ENCODE data around the gene NUDT9. TPM values are rescaled to one million over a fixed set of nuclear protein-coding genes. Genes with fewer than 3 reads are reported as not detected.
"Not testable (repeated sequence)": the region's sequence is repeated elsewhere in the genome, so short reads cannot be mapped to it uniquely, and the experiment has no call there.

NUDT9 gene
- total RNA-seq, 6 donors from 2014 or later, result 11.5 to 44.8 (median 31.0) TPM

GRCh38 chr4:87489678-87490077, 67.3 kb downstream of the NUDT9 start:
- Histone ChIP-seq H3K27ac (peak overlapping the region in 1 of 4 donors; percentile 8), H3K9me3 (no peaks in the 10 kb centered on the region), H3K4me3 (no peak overlapping the region), H3K36me3 (peaks cover 2 to 61% (median 6%) of the 10 kb centered on the region in 4 donors), H3K27me3 (no peaks in the 10 kb centered on the region), H3K4me1 (peaks cover 5 to 24% (median 16%) of the 10 kb centered on the region in 4 donors)
- ATAC-seq (ENCODE audit: low FRiP score in 2 of 2), result peak in 1 of 2 donors; percentile 41
- no peak for TF ChIP-seq POLR2A (IDR thresholded peaks at IDR 0.05)
- no peak for DNase-seq
- 63 to 67% methylated on average over 2 of the region's 2 CpGs for WGBS, 2 donors

- WGBS, 2 donors, result 65 to 70% methylated on average over 1 of the region's 1 CpG
- no peak for TF ChIP-seq POLR2AphosphoS5 (IDR thresholded peaks at IDR 0.05)
- TF ChIP-seq EP300 (IDR thresholded peaks at IDR 0.05), result no peak
- no peak for TF ChIP-seq POLR2A (IDR thresholded peaks at IDR 0.05)
- no peak for TF ChIP-seq CTCF (IDR thresholded peaks at IDR 0.05)
- Histone ChIP-seq H3K27ac (peak overlapping the region in 1 of 4 donors; percentile 10), H3K27me3 (no peaks in the 10 kb centered on the region), H3K9me3 (no peaks in the 10 kb centered on the region), H3K36me3 (peaks cover 2 to 73% (median 6%) of the 10 kb centered on the region in 4 donors), H3K4me3 (no peak overlapping the region), H3K4me1 (peaks cover 5 to 24% (median 16%) of the 10 kb centered on the region in 4 donors)
- DNase-seq (no peak), ATAC-seq (ENCODE audit: low FRiP score in 2 of 2) (no peak)
Observed at GRCh38 chr4:87490664-87491369, 68.4 kb downstream of the NUDT9 start.

- ATAC-seq (ENCODE audit: low FRiP score in 2 of 2), result no peak
- H3K4me1 ChIP-seq, result peaks cover 5 to 24% (median 16%) of the 10 kb centered on the region in 4 donors
- no peak for DNase-seq
- H3K27ac ChIP-seq, result no peak overlapping the region
- no peak for TF ChIP-seq POLR2A (IDR thresholded peaks at IDR 0.05)
- TF ChIP-seq EP300 (IDR thresholded peaks at IDR 0.05), result no peak
- TF ChIP-seq CTCF (IDR thresholded peaks at IDR 0.05), result no peak
- TF ChIP-seq POLR2AphosphoS5 (IDR thresholded peaks at IDR 0.05), result no peak
- H3K27me3 ChIP-seq, result no peaks in the 10 kb centered on the region
- no peaks in the 10 kb centered on the region for H3K9me3 ChIP-seq
- no peak overlapping the region for H3K4me3 ChIP-seq
- H3K36me3 ChIP-seq, result peaks cover 2 to 78% (median 6%) of the 10 kb centered on the region in 4 donors
- WGBS, 2 donors, result 78% methylated on average over 2 of the region's 2 CpGs
Observed at GRCh38 chr4:87491436-87491835, 69.1 kb downstream of the NUDT9 start.

GRCh38 chr4:87491851-87492250, 69.5 kb downstream of the NUDT9 start:
- ATAC-seq (ENCODE audit: low FRiP score in 2 of 2); H3K9me3 ChIP-seq; H3K4me3 ChIP-seq; H3K27ac ChIP-seq; H3K27me3 ChIP-seq; DNase-seq: not testable (repeated sequence)
- 87 to 88% methylated on average over 2 of the region's 2 CpGs for WGBS, 2 donors
- peaks cover 2 to 81% (median 6%) of the 10 kb centered on the region in 4 donors for H3K36me3 ChIP-seq
- peaks cover 5 to 24% (median 16%) of the 10 kb centered on the region in 4 donors for H3K4me1 ChIP-seq

GRCh38 chr4:87493115-87493514, 70.7 kb downstream of the NUDT9 start:
- no peak for TF ChIP-seq POLR2AphosphoS5 (IDR thresholded peaks at IDR 0.05)
- DNase-seq (no peak), ATAC-seq (ENCODE audit: low FRiP score in 2 of 2) (no peak)
- H3K27me3 ChIP-seq, result no peaks in the 10 kb centered on the region
- peaks cover 2 to 77% (median 6%) of the 10 kb centered on the region in 4 donors for H3K36me3 ChIP-seq
- 62 to 77% methylated on average over 3 of the region's 3 CpGs for WGBS, 2 donors
- H3K9me3 ChIP-seq, result no peaks in the 10 kb centered on the region
- no peak overlapping the region for H3K27ac ChIP-seq
- peaks cover 5 to 24% (median 16%) of the 10 kb centered on the region in 4 donors for H3K4me1 ChIP-seq
- no peak overlapping the region for H3K4me3 ChIP-seq

GRCh38 chr4:87497159-87497558, 74.8 kb downstream of the NUDT9 start:
- H3K27ac ChIP-seq, result peak overlapping the region in 1 of 4 donors; percentile 2
- H3K9me3 ChIP-seq, result no peaks in the 10 kb centered on the region
- H3K4me1 ChIP-seq, result peaks cover 0 to 16% (median 13%) of the 10 kb centered on the region in 4 donors
- H3K36me3 ChIP-seq, result peaks cover 0 to 44% (median 2%) of the 10 kb centered on the region in 4 donors
- no peak overlapping the region for H3K4me3 ChIP-seq
- no peak for TF ChIP-seq POLR2AphosphoS5 (IDR thresholded peaks at IDR 0.05)
- TF ChIP-seq CTCF (IDR thresholded peaks at IDR 0.05), result peak in 1 of 6 experiments; percentile 10
- 94 to 95% methylated on average over 2 of the region's 2 CpGs for WGBS, 2 donors
- DNase-seq (no peak), ATAC-seq (ENCODE audit: low FRiP score in 2 of 2) (no peak)
- no peaks in the 10 kb centered on the region for H3K27me3 ChIP-seq
